Measurements from ENCODE around the gene SCYGR7.

Gene SCYGR7

GRCh38 chr2:227772197-227772661, 44.1 kb downstream of the SCYGR7 start:
- intact Hi-C loops (cut with DNase I; ENCODE audit: low total_unique reads) = no loop called here
- no peak for TF ChIP-seq CTCF (IDR thresholded peaks at IDR 0.05)
- Histone ChIP-seq H3K4me1 (no peaks in the 10 kb centered on the region), H3K36me3 (no peaks in the 10 kb centered on the region), H3K4me3 (no peak overlapping the region), H3K27ac (no peak overlapping the region), H3K9me3 (no peaks in the 10 kb centered on the region), H3K27me3 (no peaks in the 10 kb centered on the region)
- no peak for DNase-seq

GRCh38 chr2:227772932-227773331, 44.8 kb downstream of the SCYGR7 start:
- H3K4me3 ChIP-seq = no peak overlapping the region
- H3K9me3 ChIP-seq = no peaks in the 10 kb centered on the region
- TF ChIP-seq CTCF (IDR thresholded peaks at IDR 0.05) = no peak
- intact Hi-C loops (cut with DNase I; ENCODE audit: low total_unique reads) = no loop called here
- no peak overlapping the region for H3K27ac ChIP-seq
- no peak for DNase-seq
- no peaks in the 10 kb centered on the region for H3K4me1 ChIP-seq
- H3K27me3 ChIP-seq = no peaks in the 10 kb centered on the region
- no peaks in the 10 kb centered on the region for H3K36me3 ChIP-seq

- H3K4me3 ChIP-seq = no peak overlapping the region
- no peak for TF ChIP-seq CTCF (IDR thresholded peaks at IDR 0.05)
- H3K27ac ChIP-seq = no peak overlapping the region
- H3K4me1 ChIP-seq = no peaks in the 10 kb centered on the region
- DNase-seq = no peak
- intact Hi-C loops (cut with DNase I; ENCODE audit: low total_unique reads) = no loop called here
- no peaks in the 10 kb centered on the region for H3K36me3 ChIP-seq
- H3K27me3 ChIP-seq = no peaks in the 10 kb centered on the region
- no peaks in the 10 kb centered on the region for H3K9me3 ChIP-seq
Measured at GRCh38 chr2:227774011-227774624, 46.0 kb downstream of the SCYGR7 start.

GRCh38 chr2:227774895-227775842, 47.0 kb downstream of the SCYGR7 start:
- DNase-seq = no peak
- Histone ChIP-seq H3K9me3 (no peaks in the 10 kb centered on the region), H3K4me3 (no peak overlapping the region), H3K4me1 (no peaks in the 10 kb centered on the region), H3K27ac (no peak overlapping the region), H3K36me3 (no peaks in the 10 kb centered on the region), H3K27me3 (no peaks in the 10 kb centered on the region)
- intact Hi-C loops (cut with DNase I; ENCODE audit: low total_unique reads) = no loop called here
- no peak for TF ChIP-seq CTCF (IDR thresholded peaks at IDR 0.05)
